ENCODE data around the gene FARSB. TPM values are rescaled to one million over a fixed set of nuclear protein-coding genes. Genes with fewer than 3 reads are reported as not detected.

The FARSB gene
- 10.1 and 19.8 TPM in 2 replicates for total RNA-seq

DNA sequence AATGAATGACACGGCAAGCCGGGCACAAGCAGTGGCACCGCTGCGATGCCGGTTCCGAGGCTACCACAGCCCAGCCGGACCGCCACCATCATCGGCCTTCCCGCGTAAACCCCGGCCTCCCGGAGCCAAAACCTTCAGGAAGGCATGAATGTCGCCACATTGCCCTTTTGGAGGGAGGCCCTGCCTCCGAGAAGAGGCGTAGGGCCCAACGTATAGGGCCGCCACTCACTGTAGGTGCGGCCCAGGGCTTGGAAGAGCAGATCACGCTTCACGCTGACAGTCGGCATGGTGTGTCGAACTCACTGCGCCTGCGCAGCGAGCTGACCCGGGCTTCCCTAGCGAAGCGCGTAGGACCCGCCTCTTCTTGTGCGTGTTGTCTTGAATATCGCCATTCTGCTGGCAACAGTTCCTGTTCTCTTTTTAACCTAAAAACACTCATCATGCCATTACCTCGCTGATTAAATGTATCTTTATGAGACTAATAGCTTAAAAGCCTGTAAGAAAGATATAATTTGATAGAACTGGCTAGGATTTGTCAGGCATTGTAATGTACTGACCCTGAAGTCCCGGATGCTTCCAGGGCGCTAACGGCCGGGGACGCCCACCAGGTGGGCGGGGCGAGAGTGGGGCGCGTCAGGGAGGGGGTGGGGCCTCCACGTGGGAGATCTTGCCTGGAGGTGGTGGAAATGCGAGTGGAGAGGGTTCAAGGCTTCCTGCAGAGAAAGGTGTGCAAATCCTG lies at the start of gene FARSB:
Gene FARSB (minus strand): TSS at position 306 of the 739 bp plus-strand sequence. CDS start 19 bp downstream, at position 287.

GRCh38 chr2:222671259-222672067 lies 15.6 kb upstream of the FARSB start, which contains the start of gene MOGAT1:
Gene MOGAT1 (plus strand): TSS chr2:222671658. CDS start chr2:222671786, 128 bp downstream.

Other genes with a start within 250 kb of the FARSB start
- 0.13 and 0.48 TPM in 2 replicates for gene SGPP2, start 231.5 kb downstream of the FARSB start, total RNA-seq
- gene MOGAT1, start 15.6 kb upstream of the FARSB start, total RNA-seq = not detected in 2 replicates
- 79.4 and 180 TPM in 2 replicates for gene ACSL3, start 204.9 kb upstream of the FARSB start, total RNA-seq